GM12864 (cell line): ENCODE data around the gene COPG1.
"Not testable (repeated sequence)": the region's sequence is repeated elsewhere in the genome, so short reads cannot be mapped to it uniquely, and the experiment has no call there.

Source experiments
- DNase-seq: peaks from one replicate; pipeline ENCODE4 v3.0.0-alpha.2; 2011; ENCODE audit warnings: low read depth
- H3K4me3 ChIP-seq: 2 replicates; pipeline ENCODE4 v1.5.1; 2011; ENCODE audit warnings: mild to moderate bottlenecking, low read depth, low read length, control low read depth
- TF ChIP-seq, protein P1 (sequence below): IDR thresholded peaks from 2 replicates; pipeline ENCODE4 v1.5.1; 2011; ENCODE audit warnings: low read depth, mild to moderate bottlenecking, moderate library complexity, low read length, control low read depth, inconsistent platforms; ENCODE audit errors: missing control alignments

Gene COPG1

DNA sequence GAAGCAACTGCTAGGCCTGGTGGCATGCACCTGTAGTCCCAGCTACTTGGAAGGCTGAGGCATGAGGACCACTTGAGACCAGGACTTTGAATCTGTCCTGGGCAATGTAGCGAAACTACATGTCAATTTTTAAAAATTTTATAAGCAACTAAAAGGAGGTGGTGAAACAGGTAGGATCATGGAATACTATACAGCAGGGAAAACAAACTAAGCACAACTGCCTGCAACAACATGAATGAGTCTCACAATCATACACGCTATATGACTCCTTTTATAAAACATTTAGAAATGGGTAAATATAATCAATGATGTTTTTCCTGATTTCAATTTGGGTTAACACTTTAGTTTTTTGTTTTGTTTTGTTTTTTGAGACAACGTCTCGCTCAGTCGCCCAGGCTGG is 36.2 kb upstream of the COPG1 start:
- TF ChIP-seq, protein P1, sequence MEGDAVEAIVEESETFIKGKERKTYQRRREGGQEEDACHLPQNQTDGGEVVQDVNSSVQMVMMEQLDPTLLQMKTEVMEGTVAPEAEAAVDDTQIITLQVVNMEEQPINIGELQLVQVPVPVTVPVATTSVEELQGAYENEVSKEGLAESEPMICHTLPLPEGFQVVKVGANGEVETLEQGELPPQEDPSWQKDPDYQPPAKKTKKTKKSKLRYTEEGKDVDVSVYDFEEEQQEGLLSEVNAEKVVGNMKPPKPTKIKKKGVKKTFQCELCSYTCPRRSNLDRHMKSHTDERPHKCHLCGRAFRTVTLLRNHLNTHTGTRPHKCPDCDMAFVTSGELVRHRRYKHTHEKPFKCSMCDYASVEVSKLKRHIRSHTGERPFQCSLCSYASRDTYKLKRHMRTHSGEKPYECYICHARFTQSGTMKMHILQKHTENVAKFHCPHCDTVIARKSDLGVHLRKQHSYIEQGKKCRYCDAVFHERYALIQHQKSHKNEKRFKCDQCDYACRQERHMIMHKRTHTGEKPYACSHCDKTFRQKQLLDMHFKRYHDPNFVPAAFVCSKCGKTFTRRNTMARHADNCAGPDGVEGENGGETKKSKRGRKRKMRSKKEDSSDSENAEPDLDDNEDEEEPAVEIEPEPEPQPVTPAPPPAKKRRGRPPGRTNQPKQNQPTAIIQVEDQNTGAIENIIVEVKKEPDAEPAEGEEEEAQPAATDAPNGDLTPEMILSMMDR, result no peak
- no peak overlapping the region for H3K4me3 ChIP-seq
- no peak for DNase-seq

GRCh38 chr3:129218742-129219141 is 30.7 kb upstream of the COPG1 start:
- DNase-seq, result no peak
- H3K4me3 ChIP-seq, result no peak overlapping the region
- TF ChIP-seq, protein P1, result no peak

DNA sequence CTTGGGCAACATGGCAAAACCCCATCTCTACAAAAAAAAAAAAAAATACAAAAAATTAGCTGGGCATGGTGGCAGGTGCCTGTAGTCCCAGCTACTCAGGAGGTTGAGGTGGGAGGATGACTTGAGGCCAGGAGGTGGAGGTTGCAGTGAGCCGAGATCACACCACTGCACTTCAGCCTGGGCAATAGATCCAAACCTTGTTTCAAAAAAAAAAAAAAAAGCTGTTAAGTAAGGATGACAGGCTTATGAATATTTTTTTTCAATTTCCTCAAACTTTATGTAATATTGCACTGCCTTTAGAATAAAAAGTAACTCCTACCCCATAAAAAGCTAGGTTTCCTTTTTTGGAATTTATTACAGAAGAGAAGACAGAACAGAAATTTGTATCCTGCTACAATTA is 25.0 kb upstream of the COPG1 start:
- DNase-seq, H3K4me3 ChIP-seq: not testable (repeated sequence)

GRCh38 chr3:129224984-129225393 is 24.4 kb upstream of the COPG1 start:
- no peak for DNase-seq
- H3K4me3 ChIP-seq, result no peak overlapping the region

GRCh38 chr3:129226374-129226773 is 23.0 kb upstream of the COPG1 start:
- no peak for DNase-seq
- H3K4me3 ChIP-seq, result no peak overlapping the region
- TF ChIP-seq, protein P1, result no peak

More at GRCh38 chr3:129224984-129225393, 24.4 kb upstream of the COPG1 start:
- TF ChIP-seq, protein P1, result no peak

- TF ChIP-seq, protein P1, result no peak
- no peak for DNase-seq
- no peak overlapping the region for H3K4me3 ChIP-seq
Measured at GRCh38 chr3:129228891-129229585, 20.4 kb upstream of the COPG1 start.

GRCh38 chr3:129230311-129231019 is 18.9 kb upstream of the COPG1 start:
- TF ChIP-seq, protein P1, result no peak
- H3K4me3 ChIP-seq, result no peak overlapping the region
- no peak for DNase-seq
